ENCODE measurements around the gene HSPA12B.

GRCh38 chr20:3800878-3801260 is 68.4 kb downstream of the HSPA12B start:
- TF ChIP-seq POLR2A (IDR thresholded peaks at IDR 0.05; ENCODE audit: low read length): no peak
- no peak for TF ChIP-seq HDAC2 (IDR thresholded peaks at IDR 0.05)
- TF ChIP-seq REST (IDR thresholded peaks at IDR 0.05): no peak
- TF ChIP-seq CHD4 (IDR thresholded peaks at IDR 0.05; ENCODE audit: borderline replicate concordance): no peak
- no peak for TF ChIP-seq MAX (IDR thresholded peaks at IDR 0.05)
